ENCODE measurements around the gene TEX2.

TEX2 gene

GRCh38 chr17:64109400-64109799, 153.7 kb downstream of the TEX2 start:
- DNase-seq = no peak

GRCh38 chr17:64107500-64108236, 155.4 kb downstream of the TEX2 start:
- peak; percentile 67 for DNase-seq

GRCh38 chr17:64106918-64107317, 156.1 kb downstream of the TEX2 start:
- no peak for DNase-seq

GRCh38 chr17:64103391-64104364, 159.4 kb downstream of the TEX2 start:
- DNase-seq = peak; percentile 85

- no peak for DNase-seq
Observed at GRCh38 chr17:64102627-64103390, 160.3 kb downstream of the TEX2 start.

- DNase-seq = no peak
Observed at GRCh38 chr17:64099543-64099942, 163.5 kb downstream of the TEX2 start.

All from MV-4-11 (cell line).